GM18526 (cell line): ENCODE results near the gene NUP85.

ENCODE experiments used
- POLR2A ChIP-seq: IDR thresholded peaks from 3 replicates; pipeline ENCODE4 v1.6.1; 2011; ENCODE audit not compliant: insufficient read length; ENCODE audit errors: extremely low read depth

NUP85 gene

DNA sequence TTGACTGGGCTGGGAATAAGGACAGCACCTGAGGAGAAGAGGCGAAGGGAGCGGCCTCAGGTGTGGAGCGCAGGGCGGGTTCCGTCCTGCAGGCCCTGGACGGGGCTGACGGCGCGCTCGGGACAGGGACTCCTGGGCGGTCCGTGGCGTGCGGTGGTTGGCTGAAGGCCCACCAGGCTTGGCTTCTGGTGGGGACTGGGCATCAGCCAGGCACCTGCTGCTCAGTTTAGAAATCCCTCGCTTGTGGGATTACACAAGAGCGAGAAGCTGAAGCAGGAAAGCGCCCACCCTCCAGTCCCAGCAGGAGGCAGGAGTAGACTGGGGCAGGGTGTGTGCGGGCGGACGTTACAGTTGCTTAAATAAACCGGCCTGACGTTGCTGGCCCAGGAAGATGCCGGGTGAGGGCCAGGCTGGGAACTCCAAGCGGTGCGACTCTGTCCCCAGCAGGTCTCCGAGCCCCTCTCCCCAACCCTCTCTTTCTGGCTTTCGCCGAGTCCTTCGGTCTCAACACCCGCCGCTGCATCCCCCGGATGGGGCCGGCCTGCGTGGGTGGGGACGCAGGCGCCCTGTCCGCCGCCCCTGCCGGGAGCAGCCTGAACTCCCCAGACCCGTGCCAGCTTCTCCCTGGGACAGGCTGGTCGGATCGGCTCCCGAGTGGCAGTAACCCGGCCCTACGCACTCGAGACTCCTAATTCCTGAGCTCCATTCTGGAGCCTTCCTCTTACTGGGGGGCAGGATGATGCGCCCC is 64.9 kb downstream of the NUP85 start:
- TF ChIP-seq POLR2A: peak; percentile 44

GRCh38 chr17:75270966-75271232 is 65.4 kb downstream of the NUP85 start, which contains the start of gene MIF4GD:
MIF4GD (minus strand) TSS chr17:75271231; CDS start chr17:75270195, 1,036 bp downstream.
- TF ChIP-seq POLR2A: no peak

DNA sequence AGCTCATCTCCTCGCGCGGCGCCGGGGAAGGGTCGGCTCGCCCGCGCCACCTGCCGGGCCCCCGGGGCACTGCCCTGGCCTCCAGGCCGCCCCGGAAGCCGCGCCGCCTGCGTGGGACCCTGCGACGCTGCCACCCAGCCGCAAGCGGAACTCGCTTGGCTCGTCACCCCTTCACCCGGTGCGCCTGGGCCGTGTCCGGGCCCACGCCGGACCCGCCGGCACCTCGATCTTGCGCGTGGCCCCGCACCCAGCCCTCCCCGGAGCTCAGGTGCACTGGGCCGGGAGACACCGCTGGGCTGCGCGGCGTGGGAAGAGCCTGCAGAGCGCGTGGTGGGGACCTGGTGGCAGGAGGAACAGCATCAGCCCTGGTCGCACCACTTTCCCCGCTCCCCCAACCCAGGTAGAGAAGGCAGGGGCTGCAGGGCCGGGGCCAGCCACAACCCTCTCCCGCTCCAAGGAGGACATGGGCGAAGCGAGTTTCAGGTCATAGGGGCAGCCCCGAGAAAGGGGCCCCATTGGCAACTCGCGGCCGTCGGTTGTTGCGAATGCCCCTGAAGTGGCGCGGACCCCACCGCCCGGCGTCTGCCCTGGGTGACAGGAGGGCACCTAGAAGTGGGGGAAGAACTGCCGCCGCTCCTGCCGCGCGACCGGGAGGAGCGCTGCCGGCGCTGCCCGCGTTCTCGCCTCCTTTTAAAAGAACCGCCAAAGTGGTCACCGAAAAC is 65.9 kb downstream of the NUP85 start:
- peak; percentile 81 for TF ChIP-seq POLR2A

- TF ChIP-seq POLR2A: peak; percentile 15
These were observed 66.7 kb downstream of the NUP85 start for GRCh38 chr17:75271955-75272847.

- TF ChIP-seq POLR2A: no peak
These were observed 67.3 kb downstream of the NUP85 start for GRCh38 chr17:75272848-75273184.

- no peak for TF ChIP-seq POLR2A
These were observed 68.7 kb downstream of the NUP85 start for GRCh38 chr17:75273977-75274708.

DNA sequence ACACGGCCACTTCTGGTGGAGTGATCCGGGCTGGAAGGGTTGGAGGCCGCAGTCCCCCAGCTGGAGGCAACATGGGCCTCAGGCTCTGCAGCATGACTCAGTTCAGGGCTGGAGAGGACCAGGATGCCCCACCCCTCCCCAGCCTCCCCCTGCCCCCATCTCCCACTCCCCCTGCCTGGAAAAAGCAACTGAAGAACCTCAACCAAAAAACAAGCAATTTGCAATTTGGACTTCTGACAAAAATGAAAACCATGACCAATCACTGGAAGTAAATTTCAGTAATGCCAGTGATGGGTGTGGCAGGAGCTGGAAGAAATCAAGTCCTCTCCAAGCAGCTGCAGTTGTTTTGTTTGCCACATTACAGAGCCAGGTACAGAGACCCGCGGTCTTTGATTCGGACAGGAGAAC is 72.2 kb downstream of the NUP85 start:
- TF ChIP-seq POLR2A: no peak

DNA sequence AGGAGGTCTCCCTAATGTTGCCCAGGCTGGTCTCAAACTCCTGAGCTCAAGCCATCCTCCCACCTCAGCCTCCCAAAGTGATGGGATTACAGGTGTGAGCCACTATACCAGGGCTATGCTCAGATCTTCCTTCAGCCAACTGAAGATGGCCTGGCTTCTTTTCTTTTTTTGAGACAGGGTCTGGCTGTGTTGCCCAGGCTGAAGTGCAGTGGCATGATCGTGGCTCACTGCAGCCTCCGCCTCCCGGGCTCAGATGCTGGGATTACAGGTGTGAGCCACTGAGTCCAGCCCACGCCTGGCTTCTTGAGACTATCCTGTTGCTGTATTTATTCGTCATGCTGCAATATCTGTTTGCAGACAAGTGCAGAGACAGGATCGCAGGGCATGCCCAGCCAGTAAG is 79.6 kb downstream of the NUP85 start:
- no peak for TF ChIP-seq POLR2A
